ENCODE measurements around the gene MED16.
"Not testable (repeated sequence)": the region's sequence is repeated elsewhere in the genome, so short reads cannot be mapped to it uniquely, and the experiment has no call there.

Gene MED16

GRCh38 chr19:869245-870177, 23.5 kb downstream of the MED16 start:
- DNase-seq, result no peak

DNA sequence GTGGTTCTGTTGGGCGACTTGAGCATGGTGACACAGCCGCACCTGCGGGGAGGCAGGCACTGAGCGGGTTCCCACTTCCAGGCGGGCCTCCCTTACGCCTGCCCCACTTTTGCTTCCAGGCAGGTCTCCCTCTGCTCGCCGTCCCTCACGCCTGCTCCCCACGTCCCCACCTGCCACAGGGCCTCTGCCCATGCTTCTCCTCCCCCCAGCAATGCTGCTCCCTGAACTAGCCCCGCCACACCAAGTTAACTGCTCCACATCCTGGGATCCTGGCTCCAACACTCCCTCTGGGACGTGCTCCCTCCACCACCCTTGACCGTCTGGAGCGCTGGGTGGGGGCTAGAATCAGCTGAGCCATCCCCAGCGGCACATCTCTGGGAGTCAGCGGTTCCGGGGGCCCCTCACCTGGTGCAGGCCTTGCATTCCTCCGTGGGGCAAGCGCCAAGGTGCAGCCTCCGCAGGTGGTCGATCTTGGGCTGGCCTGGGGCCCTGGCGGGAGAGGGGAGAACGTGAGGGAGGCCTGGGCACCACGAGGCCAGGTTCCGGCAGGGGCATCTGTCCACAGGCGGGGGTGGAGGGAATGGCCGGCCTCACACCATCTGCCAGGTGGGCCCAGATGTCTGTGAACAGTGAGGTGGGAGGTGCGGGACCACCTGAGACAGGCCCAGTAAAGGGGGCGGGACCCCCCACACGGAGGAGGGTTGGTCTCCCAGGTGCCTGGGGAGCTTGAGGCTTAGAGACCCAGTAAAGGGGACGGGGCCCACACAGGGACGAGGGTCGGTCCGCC, 24.3 kb downstream of the MED16 start:
- no peak for DNase-seq

- DNase-seq, result no peak
Measured at GRCh38 chr19:867855-868457, 25.0 kb downstream of the MED16 start.

DNA sequence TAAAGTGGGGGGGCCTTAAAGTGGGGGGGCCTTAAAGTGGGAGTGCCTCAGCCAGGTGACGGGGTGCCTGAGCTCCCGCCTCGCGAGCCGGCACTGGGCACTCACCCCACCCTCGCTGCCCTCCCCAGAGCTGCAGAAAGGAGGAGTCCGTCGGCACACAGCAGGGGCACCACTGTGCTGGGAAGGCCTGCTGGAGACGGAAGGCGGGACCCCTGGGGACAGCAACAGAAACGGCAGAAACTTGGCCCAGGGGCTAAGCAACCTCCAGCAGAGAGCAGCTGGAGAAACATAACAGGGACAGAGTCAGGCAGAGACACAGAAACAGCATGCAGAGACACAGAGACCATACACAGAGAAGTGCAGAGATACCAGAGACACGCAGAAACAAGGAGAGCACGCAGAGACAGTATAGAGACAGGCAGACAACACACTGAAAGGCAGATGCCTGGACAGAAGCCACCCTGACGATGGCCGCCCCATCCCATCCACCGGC, 25.6 kb downstream of the MED16 start:
- DNase-seq, result no peak

GRCh38 chr19:866769-867300, 26.2 kb downstream of the MED16 start:
- no peak for DNase-seq

GRCh38 chr19:863315-863620, 29.7 kb downstream of the MED16 start:
- DNase-seq, result no peak

DNA sequence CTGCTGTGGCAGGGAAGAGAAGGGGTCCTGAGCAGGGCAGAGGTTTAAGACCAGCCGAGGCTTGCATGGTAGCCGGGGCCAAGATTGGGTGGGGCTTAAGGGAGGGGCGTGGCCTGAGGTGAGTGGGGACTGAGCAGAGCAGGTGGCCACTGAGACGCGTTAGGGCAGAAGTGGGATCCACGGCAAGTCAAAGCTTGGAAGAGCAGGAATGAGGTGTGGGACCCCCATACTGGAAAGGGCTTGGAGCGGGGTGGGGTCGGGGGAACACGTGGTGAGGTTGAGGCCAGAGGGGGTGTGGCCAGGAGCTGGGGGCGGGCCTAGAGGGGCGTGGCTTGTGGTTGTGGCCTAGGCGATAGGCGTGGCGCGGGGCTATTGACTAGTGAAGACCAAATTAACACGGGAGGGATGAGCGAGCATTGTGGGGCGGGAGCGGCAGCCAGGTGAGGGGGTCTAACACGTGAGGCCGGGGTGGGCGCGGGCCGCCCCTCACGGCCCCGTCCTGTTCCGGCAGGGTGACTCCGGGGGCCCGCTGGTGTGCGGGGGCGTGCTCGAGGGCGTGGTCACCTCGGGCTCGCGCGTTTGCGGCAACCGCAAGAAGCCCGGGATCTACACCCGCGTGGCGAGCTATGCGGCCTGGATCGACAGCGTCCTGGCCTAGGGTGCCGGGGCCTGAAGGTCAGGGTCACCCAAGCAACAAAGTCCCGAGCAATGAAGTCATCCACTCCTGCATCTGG, 30.2 kb downstream of the MED16 start:
- no peak for DNase-seq

DNA sequence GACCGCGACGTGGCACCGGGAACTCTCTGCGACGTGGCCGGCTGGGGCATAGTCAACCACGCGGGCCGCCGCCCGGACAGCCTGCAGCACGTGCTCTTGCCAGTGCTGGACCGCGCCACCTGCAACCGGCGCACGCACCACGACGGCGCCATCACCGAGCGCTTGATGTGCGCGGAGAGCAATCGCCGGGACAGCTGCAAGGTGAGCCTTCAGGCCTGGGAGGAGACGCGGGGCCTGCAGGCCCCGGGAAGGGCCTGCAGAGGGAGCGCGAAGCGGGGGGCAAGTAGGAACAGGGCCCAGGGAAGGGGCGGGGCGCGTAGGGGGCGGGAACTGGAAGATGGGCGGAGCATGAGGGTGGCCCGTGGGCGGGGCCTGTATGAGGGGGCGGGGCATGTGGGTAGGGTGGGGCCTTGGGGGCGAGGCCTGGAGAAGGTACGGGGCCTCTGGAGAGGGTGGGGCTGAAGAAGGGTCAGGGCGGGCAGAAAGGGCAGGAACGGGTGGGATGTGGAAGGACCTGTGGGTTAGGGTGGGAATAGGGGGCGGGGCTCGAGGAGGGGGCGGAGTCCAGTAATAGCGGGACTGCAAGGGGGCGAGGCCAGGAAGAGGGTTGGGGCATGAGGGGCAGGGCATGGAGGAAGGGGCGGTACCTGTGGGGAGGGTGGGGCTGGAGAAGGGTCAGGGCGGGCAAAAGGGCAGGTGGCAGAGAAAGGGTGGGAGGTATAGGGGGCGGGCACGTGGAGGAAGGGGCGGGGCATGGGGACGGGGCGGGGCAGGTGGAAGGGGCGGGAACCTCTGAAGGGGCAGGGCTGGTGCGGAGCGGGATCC, 31.0 kb downstream of the MED16 start:
- DNase-seq, result no peak

DNA sequence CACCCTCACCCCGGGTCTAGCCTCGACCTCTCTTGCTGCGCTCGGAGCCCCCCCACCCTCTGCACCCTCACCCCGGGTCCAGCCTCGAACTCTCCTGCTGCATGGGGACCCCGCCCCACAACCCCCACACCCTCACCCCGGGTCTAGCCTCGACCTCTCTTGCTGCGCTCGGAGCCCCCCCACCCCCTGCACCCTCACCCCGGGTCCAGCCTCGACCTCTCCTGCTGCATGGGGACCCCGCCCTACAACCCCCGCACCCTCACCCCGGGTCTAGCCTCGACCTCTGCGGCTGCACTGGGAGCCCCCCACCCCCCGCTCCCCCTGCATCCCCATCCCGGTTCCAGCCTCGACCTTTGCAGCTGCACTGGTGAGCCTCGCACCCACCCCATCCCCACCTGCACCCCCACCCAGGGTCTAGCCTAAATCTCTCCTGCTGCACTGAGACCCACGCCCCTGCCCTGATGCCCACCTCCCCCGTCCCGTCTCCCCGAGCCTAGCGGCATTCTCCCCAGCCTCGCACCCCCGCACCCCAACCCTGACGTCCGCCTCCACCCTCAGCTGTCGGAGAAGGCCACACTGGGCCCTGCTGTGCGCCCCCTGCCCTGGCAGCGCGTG, 31.7 kb downstream of the MED16 start:
- no peak for DNase-seq

DNA sequence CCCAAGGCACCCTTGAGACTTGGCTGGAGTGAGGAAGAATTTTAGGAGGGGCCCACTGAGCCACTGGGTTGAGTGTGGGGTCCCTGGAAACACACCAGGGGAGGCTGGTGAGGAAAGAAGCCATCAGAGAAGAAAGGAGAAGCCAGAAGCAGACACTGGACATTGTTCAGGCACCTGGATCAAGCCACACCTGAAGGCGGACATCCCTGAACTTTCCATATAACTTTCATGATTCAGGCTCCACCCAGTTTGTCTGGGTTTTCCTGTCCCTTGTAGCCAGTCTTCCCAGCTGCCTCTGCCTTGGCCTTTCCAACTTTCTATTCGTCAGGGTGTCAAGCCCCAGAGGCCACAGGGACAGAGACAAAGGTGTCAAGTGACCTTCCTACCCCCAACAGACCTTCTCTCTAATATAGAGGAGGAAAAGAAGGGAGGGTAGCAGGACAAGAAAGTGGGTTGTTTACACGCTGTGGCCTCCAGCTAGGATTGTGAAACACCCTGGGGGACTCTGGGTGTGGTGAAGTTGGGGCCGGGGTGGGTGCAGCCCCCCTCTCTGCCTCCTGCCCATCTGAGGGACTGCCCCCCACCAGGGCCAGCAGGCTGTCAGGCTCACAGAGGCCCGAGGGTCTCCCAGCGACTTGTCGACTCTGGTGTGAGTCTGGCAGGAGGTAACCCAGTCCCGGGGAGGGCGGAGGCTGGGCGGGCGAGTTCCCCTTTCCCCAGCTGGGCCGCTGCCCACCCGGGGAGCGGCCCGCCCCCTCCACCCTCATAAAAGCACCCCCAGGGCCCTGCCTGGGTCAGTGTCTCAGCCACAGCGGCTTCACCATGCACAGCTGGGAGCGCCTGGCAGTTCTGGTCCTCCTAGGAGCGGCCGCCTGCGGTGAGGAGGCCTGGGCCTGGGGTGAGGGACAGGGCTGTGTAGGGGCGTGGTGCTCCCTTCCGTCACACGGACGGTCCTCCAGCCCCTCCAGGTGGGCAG, 33.8 kb downstream of the MED16 start, which contains the start of gene CFD:
CFD (plus strand) TSS at position 797 of the 976 bp plus-strand sequence; CDS start at position 823, 26 bp downstream.
- DNase-seq, result no peak

DNA sequence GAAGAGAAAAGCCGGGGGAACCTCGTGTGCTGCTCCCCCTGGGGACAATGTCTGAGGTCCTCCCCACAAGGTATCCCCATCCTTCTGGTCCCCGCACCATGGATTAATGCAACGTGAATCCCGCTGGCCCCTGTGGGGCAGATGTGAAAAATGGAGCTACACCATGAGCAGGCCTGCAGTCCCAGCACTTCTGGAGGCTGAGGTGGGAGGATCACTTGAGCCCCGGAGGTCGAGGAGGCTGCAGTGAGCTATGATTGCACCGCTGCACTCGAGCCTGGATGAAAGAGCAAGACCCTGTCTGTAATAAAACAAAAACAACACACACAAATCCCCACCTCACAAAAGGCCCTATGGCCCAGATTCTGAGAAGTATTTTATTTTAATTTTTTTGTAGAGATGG, 34.7 kb downstream of the MED16 start:
- DNase-seq, result no peak

- no peak for DNase-seq
Measured at GRCh38 chr19:855566-856120, 37.3 kb downstream of the MED16 start.

GRCh38 chr19:855142-855541, 37.8 kb downstream of the MED16 start:
- DNase-seq, result no peak

- DNase-seq, result no peak
Measured at GRCh38 chr19:854549-854948, 38.4 kb downstream of the MED16 start.

DNA sequence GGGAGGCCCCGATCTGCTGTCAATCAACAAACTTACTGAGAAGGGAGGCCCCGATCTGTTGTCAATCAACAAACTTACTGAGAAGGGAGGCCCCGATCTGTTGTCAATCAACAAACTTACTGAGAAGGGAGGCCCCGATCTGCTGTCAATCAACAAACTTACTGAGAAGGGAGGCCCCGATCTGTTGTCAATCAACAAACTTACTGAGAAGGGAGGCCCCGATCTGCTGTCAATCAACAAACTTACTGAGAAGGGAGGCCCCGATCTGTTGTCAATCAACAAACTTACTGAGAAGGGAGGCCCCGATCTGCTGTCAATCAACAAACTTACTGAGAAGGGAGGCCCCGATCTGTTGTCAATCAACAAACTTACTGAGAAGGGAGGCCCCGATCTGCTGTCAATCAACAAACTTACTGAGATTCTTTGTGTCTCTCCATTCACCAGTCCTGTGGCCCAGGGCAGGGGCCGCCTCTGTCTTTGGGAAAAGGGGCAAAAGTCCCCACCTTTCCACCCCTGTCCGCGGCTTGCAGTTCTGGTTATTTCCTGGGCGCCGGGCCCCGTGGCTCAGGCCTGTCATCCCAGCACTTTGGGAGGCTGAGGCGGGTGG, 39.3 kb downstream of the MED16 start:
- not testable (repeated sequence) for DNase-seq

DNA sequence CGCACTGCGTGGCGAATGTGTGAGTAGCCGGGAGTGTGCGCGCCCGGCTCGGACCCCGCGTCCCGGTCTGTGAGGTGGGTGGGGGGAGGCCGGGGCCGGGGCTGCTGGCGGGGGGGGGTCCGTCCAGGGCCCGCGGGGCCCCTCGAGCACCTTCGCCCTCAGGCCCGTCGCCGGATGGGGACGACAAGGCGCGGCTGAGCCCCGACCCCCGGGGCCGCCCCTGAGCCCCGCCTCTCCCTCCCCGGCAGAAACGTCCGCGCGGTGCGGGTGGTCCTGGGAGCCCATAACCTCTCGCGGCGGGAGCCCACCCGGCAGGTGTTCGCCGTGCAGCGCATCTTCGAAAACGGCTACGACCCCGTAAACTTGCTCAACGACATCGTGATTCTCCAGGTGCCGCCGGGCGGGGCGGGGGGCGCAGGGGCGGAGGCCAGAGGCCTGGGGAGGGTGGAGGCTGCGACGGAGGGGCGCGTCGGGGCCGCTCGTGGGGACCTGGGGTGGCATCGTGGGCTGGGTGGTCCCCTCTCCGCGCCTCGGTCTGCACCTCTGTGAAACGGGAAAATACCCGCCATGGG, 39.9 kb downstream of the MED16 start:
- DNase-seq, result no peak

DNA sequence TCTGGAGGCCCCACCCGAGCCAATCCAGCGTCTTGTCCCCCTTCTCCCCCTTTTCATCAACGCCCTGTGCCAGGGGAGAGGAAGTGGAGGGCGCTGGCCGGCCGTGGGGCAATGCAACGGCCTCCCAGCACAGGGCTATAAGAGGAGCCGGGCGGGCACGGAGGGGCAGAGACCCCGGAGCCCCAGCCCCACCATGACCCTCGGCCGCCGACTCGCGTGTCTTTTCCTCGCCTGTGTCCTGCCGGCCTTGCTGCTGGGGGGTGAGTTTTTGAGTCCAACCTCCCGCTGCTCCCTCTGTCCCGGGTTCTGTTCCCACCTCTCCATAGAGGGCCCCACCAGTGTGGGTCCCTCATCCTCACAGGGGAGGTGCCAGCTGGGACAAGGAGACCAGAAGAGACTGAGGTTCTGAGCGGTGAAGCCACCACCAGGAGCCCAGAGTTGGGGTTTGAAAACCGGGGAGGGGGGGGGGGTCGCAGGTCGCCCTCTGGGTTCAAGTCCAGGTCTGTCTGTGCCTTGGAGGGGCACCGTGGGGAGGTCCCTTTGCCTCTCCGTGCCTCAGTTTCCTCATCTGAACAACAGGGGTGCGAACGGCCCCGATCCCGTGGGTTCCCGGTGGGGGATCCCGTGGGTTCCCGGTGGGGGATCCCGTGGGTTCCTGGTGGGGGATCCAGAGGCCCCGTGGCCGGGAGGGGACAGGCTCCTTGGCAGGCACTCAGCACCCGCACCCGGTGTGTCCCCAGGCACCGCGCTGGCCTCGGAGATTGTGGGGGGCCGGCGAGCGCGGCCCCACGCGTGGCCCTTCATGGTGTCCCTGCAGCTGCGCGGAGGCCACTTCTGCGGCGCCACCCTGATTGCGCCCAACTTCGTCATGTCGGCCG, 40.6 kb downstream of the MED16 start, which contains the start of gene ELANE:
ELANE (plus strand) TSS at position 168 of the 878 bp plus-strand sequence; CDS start at position 194, 26 bp downstream.
- DNase-seq, result no peak

DNA sequence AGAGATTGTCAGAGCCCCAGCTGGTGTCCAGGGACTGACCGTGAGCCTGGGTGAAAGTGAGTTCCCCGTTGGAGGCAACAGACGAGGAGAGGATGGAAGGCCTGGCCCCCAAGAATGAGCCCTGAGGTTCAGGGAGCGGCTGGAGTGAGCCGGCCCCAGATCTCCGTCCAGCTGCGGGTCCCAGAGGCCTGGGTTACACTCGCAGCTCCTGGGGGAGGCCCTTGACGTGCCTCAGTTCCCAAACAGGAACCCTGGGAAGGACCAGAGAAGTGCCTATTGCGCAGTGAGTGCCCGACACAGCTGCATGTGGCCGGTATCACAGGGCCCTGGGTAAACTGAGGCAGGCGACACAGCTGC, 42.0 kb downstream of the MED16 start:
- no peak for DNase-seq

Measured in DMS79 (cell line).